H1 (cell line): ENCODE results near the gene TARP.

ENCODE experiments used
- CTCF ChIA-PET: fragments of 300-600 bp; sonication (Branson Sonifier 250); formaldehyde crosslinking; loops from one replicate; lab custom pipeline; 2021; ENCODE audit not compliant: partially characterized antibody; lab: Charles Lee
- POLR2A ChIA-PET: fragments of 300-600 bp; sonication (Branson Sonifier 250); formaldehyde crosslinking; loops from one replicate; lab custom pipeline; 2021; ENCODE audit warnings: inconsistent platforms; ENCODE audit not compliant: partially characterized antibody; lab: Charles Lee
- DNase-seq, 2 experiments: peaks; one replicate each; pipeline versions ENCODE4 v3.0.0 to v3.0.0-alpha.2; 2010 to 2022; ENCODE audit warnings: low spot score in 2 of 2, low read depth in 1 of 2, mixed read lengths in 1 of 2
- FAIRE-seq: peaks from 2 replicates; lab custom pipeline; 2011; peaks lifted over from hg19 to GRCh38; lab: Jason Lieb, UNC
- H2AFZ ChIP-seq: 2 replicates; pipeline ENCODE4 v1.8.1; 2012; ENCODE audit warnings: low read length, inconsistent platforms
- H2AK5ac ChIP-seq: 2 replicates; pipeline ENCODE4 v1.6.1; 2013; ENCODE audit warnings: low read depth, low read length
- H2BK120ac ChIP-seq: replicated peaks from 2 replicates; pipeline ENCODE3; 2013; ENCODE audit warnings: low read depth, low read length, inconsistent platforms
- H2BK12ac ChIP-seq: 2 replicates; pipeline ENCODE4 v1.6.1; 2013; ENCODE audit warnings: low read depth, low read length
- H2BK15ac ChIP-seq: 2 replicates; pipeline ENCODE4 v1.6.1; 2013; ENCODE audit warnings: low read length
- H2BK20ac ChIP-seq: 2 replicates; pipeline ENCODE4 v1.6.1; 2013; ENCODE audit warnings: low read length
- H2BK5ac ChIP-seq: 2 replicates; pipeline ENCODE4 v1.6.1; 2013; ENCODE audit warnings: low read depth, low read length
- H3K14ac ChIP-seq: 2 replicates; pipeline ENCODE4 v1.6.1; 2013; ENCODE audit warnings: inconsistent platforms; ENCODE audit not compliant: insufficient read length
- H3K18ac ChIP-seq: 2 replicates; pipeline ENCODE4 v1.6.1; 2013; ENCODE audit warnings: low read length; ENCODE audit errors: extremely low read depth
- H3K23ac ChIP-seq: 2 replicates; pipeline ENCODE4 v1.6.1; 2013; ENCODE audit warnings: inconsistent platforms; ENCODE audit not compliant: insufficient read length
- H3K23me2 ChIP-seq: 2 replicates; pipeline ENCODE4 v1.6.1; 2013; ENCODE audit warnings: low read depth, low read length
- H3K27ac ChIP-seq: 2 replicates; pipeline ENCODE4 v1.6.1; 2011; ENCODE audit warnings: low read depth, low read length, inconsistent platforms
- H3K27me3 ChIP-seq, 4 experiments: replicated peaks in 1 of 4; 1 replicate in 1 of 4; 2 replicates in 3 of 4; pipeline versions ENCODE4 v1.6.1 to v1.8.1; 2011 to 2013; ENCODE audit warnings: low read length in 3 of 4, mild to moderate bottlenecking in 3 of 4, inconsistent platforms in 2 of 4, mixed read lengths in 2 of 4, moderate library complexity in 1 of 4; ENCODE audit not compliant: control insufficient read depth in 3 of 4, insufficient read depth in 3 of 4; ENCODE audit errors: extremely low read depth in 1 of 4
- H3K36me3 ChIP-seq, 4 experiments: 2 replicates each; pipeline versions ENCODE4 v1.6.1 to v1.8.1; 2011 to 2013; ENCODE audit warnings: mild to moderate bottlenecking in 4 of 4, low read length in 3 of 4, moderate library complexity in 2 of 4, control low read depth in 1 of 4, inconsistent platforms in 1 of 4; ENCODE audit not compliant: insufficient read depth in 4 of 4, control insufficient read depth in 2 of 4
- H3K4ac ChIP-seq: replicated peaks from 2 replicates; pipeline ENCODE3; 2013; ENCODE audit warnings: low read length, low read depth, mixed read lengths, inconsistent platforms; ENCODE audit not compliant: insufficient read length
- H3K4me1 ChIP-seq, 4 experiments: replicated peaks in 1 of 4; 1 replicate in 1 of 4; 2 replicates in 3 of 4; pipeline versions ENCODE4 v1.6.1 to v1.8.1; 2011 to 2013; ENCODE audit warnings: low read length in 3 of 4, inconsistent platforms in 2 of 4, mixed read lengths in 1 of 4; ENCODE audit not compliant: insufficient read depth in 4 of 4, control insufficient read depth in 3 of 4
- H3K4me2 ChIP-seq, 2 experiments: 2 replicates each; pipeline versions ENCODE4 v1.6.1 to v1.8.1; 2011 to 2013; ENCODE audit warnings: low read depth in 2 of 2, low read length in 2 of 2, control low read depth in 1 of 2, inconsistent platforms in 1 of 2, mild to moderate bottlenecking in 1 of 2; ENCODE audit not compliant: insufficient read depth in 1 of 2
- H3K4me3 ChIP-seq, 4 experiments: fragments of 200-600, 300-600 bp in 1 of 4; sonication (generic), shearing (Covaris generic), sonication (Bioruptor Twin) in 1 of 4; 2 replicates each; pipeline versions ENCODE4 v1.5.1 to v1.8.1; 2011 to 2016; ENCODE audit warnings: low read length in 4 of 4, low read depth in 3 of 4, control low read depth in 2 of 4, inconsistent platforms in 2 of 4, mild to moderate bottlenecking in 2 of 4, mixed read lengths in 1 of 4, moderate library complexity in 1 of 4; ENCODE audit not compliant: insufficient read depth in 2 of 4; ENCODE audit errors: extremely low read depth in 1 of 4
- H3K56ac ChIP-seq: replicated peaks from 2 replicates; pipeline ENCODE3; 2013; ENCODE audit warnings: low read depth, mild to moderate bottlenecking, mixed read lengths, low read length, inconsistent platforms; ENCODE audit not compliant: insufficient read length
- H3K79me1 ChIP-seq: 2 replicates; pipeline ENCODE4 v1.6.1; 2013; ENCODE audit warnings: low read depth, low read length, control low read depth
- H3K79me2 ChIP-seq, 2 experiments: 2 replicates each; pipeline versions ENCODE4 v1.6.1 to v1.8.1; 2012 to 2013; ENCODE audit warnings: low read length in 2 of 2, mild to moderate bottlenecking in 2 of 2, inconsistent platforms in 1 of 2; ENCODE audit not compliant: insufficient read depth in 2 of 2, control insufficient read depth in 1 of 2
- H3K9ac ChIP-seq, 4 experiments: replicated peaks in 1 of 4; 1 replicate in 1 of 4; 2 replicates in 3 of 4; pipeline versions ENCODE4 v1.6.1 to v1.8.1; 2011 to 2013; ENCODE audit warnings: low read depth in 3 of 4, low read length in 3 of 4, control low read depth in 2 of 4, mild to moderate bottlenecking in 2 of 4, moderate library complexity in 2 of 4, inconsistent platforms in 1 of 4; ENCODE audit errors: extremely low read depth in 1 of 4
- H3K9me3 ChIP-seq, 2 experiments: 2 replicates each; pipeline versions ENCODE4 v1.6.1 to v1.8.1; 2012 to 2013; ENCODE audit warnings: mild to moderate bottlenecking in 2 of 2, moderate library complexity in 2 of 2, control low read depth in 1 of 2, inconsistent platforms in 1 of 2, low read depth in 1 of 2, low read length in 1 of 2, mixed read lengths in 1 of 2; ENCODE audit not compliant: insufficient read depth in 2 of 2
- H4K20me1 ChIP-seq, 2 experiments: replicated peaks in 1 of 2; 2 replicates each; pipeline versions ENCODE3 to v1.8.1; 2011 to 2013; ENCODE audit warnings: inconsistent platforms in 2 of 2, low read length in 2 of 2, mild to moderate bottlenecking in 1 of 2; ENCODE audit not compliant: insufficient read depth in 2 of 2, control insufficient read depth in 1 of 2
- H4K5ac ChIP-seq: 2 replicates; pipeline ENCODE4 v1.6.1; 2013; ENCODE audit warnings: low read length, low read depth, mixed read lengths, inconsistent platforms; ENCODE audit not compliant: insufficient read length
- H4K8ac ChIP-seq: 2 replicates; pipeline ENCODE4 v1.8.0; 2013; ENCODE audit warnings: mild to moderate bottlenecking, moderate library complexity, low read length, inconsistent platforms; ENCODE audit not compliant: insufficient read depth; ENCODE audit errors: extremely low read depth
- H4K91ac ChIP-seq: replicated peaks from 2 replicates; pipeline ENCODE3; 2013; ENCODE audit warnings: low read length, mixed read lengths, inconsistent platforms; ENCODE audit not compliant: insufficient read length
- EZH2 ChIP-seq: fragments of 200-600 bp; sonication (generic); IDR thresholded peaks from 2 replicates; pipeline ENCODE4 v1.7.1; 2012; ENCODE audit warnings: low read depth, mild to moderate bottlenecking, moderate library complexity, low read length, inconsistent platforms; ENCODE audit not compliant: severe bottlenecking
- WGBS, 2 experiments: shearing (Covaris generic) in 1 of 2; methylation state at CpG; one replicate each; pipeline versions ENCODE4 v1.1.6 to v1.1.7; 2013 to 2015; ENCODE audit warnings: low lambda C conversion rate in 2 of 2, mixed read lengths in 2 of 2, inconsistent platforms in 1 of 2, low coverage in 1 of 2, missing lambda C conversion rate in 1 of 2; ENCODE audit not compliant: insufficient replicate concordance in 2 of 2, insufficient coverage in 1 of 2, insufficient read length in 1 of 2; ENCODE audit errors: extremely low coverage in 1 of 2, missing lambda C conversion rate in 1 of 2; 5-methylcytosine and 5-hydroxymethylcytosine counted together

TARP gene

DNA sequence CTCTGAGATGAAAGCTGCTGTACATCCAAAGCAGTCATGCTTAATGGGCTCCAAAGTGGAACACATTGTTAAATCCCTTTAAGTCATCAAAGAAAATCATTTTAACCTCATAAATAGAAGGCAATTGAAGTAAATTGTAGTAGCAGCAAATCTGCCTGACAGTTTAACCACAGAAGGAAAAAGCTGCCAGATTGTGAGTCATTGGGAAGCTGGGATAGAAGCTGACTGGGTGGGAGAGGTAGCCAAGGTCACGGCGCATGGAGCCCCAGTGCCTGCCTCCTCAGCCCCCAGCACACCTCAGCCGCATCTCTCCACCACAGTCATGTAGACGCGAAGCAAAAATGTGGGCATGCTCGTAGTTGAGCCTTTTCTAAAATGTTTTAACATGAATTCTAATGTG, 44.0 kb downstream of the TARP start:
- FAIRE-seq = no peak

More for the DNA sequence above, 44.0 kb downstream of the TARP start:
- ChIA-PET CTCF (interaction anchor here (0.6 to 2.3 kb wide), 4 partner anchors 10 to 98 kb away, joined by 3 to 10 read pairs (median 5); no protein-coding TSS in a partner anchor), POLR2A (no interaction called here)
- Histone ChIP-seq H3K23me2 (no peaks in the 10 kb centered on the region), H4K91ac (no peak overlapping the region), H4K5ac (no peak overlapping the region), H3K9me3 (no peaks in the 10 kb centered on the region), H4K8ac (no peak overlapping the region), H3K27me3 (no peaks in the 10 kb centered on the region), H2BK20ac (no peak overlapping the region)
- TF ChIP-seq EZH2 = no peak
- TF ChIP-seq, all 59 proteins: peak for 0
- H3K18ac ChIP-seq = no peak overlapping the region
- H2AK5ac ChIP-seq = no peak overlapping the region
- H3K79me1 ChIP-seq = no peaks in the 10 kb centered on the region
- peaks cover 0 to 2% of the 10 kb centered on the region in 2 experiments for H4K20me1 ChIP-seq
- H2BK5ac ChIP-seq = no peak overlapping the region
- H3K4me1 ChIP-seq = peaks cover 0 to 2% (median 0%) of the 10 kb centered on the region in 4 experiments; a peak in 1 of 7 replicates
- no peaks in the 10 kb centered on the region for H3K79me2 ChIP-seq
- no peak overlapping the region for H3K27ac ChIP-seq
- no peak overlapping the region for H2BK120ac ChIP-seq
- H3K36me3 ChIP-seq = peaks cover 0 to 9% (median 4%) of the 10 kb centered on the region in 4 experiments; a peak in 4 of 8 replicates
- H3K4ac ChIP-seq = no peak overlapping the region
- no peak overlapping the region for H3K23ac ChIP-seq
- no peak overlapping the region for H3K4me2 ChIP-seq
- H2BK15ac ChIP-seq = no peak overlapping the region
- DNase-seq = no peak
- H3K9ac ChIP-seq = no peak overlapping the region
- H3K56ac ChIP-seq = no peak overlapping the region
- no peak overlapping the region for H3K14ac ChIP-seq
- H3K4me3 ChIP-seq = no peak overlapping the region
- no peak overlapping the region for H2AFZ ChIP-seq
- 97% methylated on average over 6 of the region's 6 CpGs; no CpG with 5 or more reads in 1 of the 2 experiments for WGBS, 2 experiments
- H2BK12ac ChIP-seq = no peak overlapping the region
